Progenitor cell of endocrine pancreas (in vitro differentiated cells): ENCODE results near the gene ZBTB21. TPM values are rescaled to one million over a fixed set of nuclear protein-coding genes. Genes with fewer than 3 reads are reported as not detected.

Experiments used
- DNase-seq: peaks from one replicate; pipeline ENCODE4 v3.0.0; 2021; ENCODE audit warnings: low spot score; ENCODE audit not compliant: unreplicated experiment
- H3K27ac Mint-ChIP-seq: 2 replicates; pipeline ENCODE4 v1.8.0; 2021; ENCODE audit warnings: mild to moderate bottlenecking, moderate library complexity, mixed read lengths
- H3K27me3 Mint-ChIP-seq: 2 replicates; pipeline ENCODE4 v1.8.0; 2021; ENCODE audit warnings: mixed read lengths
- H3K36me3 Mint-ChIP-seq: 2 replicates; pipeline ENCODE4 v1.8.0; 2022; ENCODE audit warnings: mixed read lengths; ENCODE audit not compliant: insufficient read depth
- H3K4me1 Mint-ChIP-seq: 2 replicates; pipeline ENCODE4 v1.8.0; 2021; ENCODE audit warnings: low read depth, mixed read lengths
- H3K4me3 Mint-ChIP-seq: 2 replicates; pipeline ENCODE4 v1.8.0; 2021; ENCODE audit warnings: low read depth, mild to moderate bottlenecking, moderate library complexity, mixed read lengths
- H3K9me3 Mint-ChIP-seq: 2 replicates; pipeline ENCODE4 v1.8.0; 2021; ENCODE audit warnings: low read depth, mixed read lengths
- CTCF ChIP-seq: fragments of 200-600 bp; sonication (generic); IDR thresholded peaks from one replicate; pipeline ENCODE4 v1.5.0; 2021; ENCODE audit warnings: antibody characterized with exemption, mild to moderate bottlenecking; ENCODE audit not compliant: unreplicated experiment
- total RNA-seq: library from RNA; stranded (reverse); gene quantifications from 2 replicates; pipeline ENCODE4 v1.2.1, GENCODE V29; 2021

ZBTB21 gene
- total RNA-seq, 1 donor from 2014 or later: 15.7 TPM

- Mint-ChIP-seq H3K4me3 (no peak overlapping the region), H3K27me3 (no peaks in the 10 kb centered on the region)
Measured at GRCh38 chr21:41992576-41992975, 17.6 kb downstream of the ZBTB21 start.

GRCh38 chr21:41991659-41992058 is 18.5 kb downstream of the ZBTB21 start:
- no peak for TF ChIP-seq CTCF
- DNase-seq: no peak
- Mint-ChIP-seq H3K27me3 (no peaks in the 10 kb centered on the region), H3K36me3 (peaks cover 43% of the 10 kb centered on the region), H3K4me3 (no peak overlapping the region), H3K9me3 (peaks cover 14% of the 10 kb centered on the region), H3K4me1 (no peaks in the 10 kb centered on the region), H3K27ac (no peak overlapping the region)

More at GRCh38 chr21:41992576-41992975, 17.6 kb downstream of the ZBTB21 start:
- TF ChIP-seq CTCF: no peak
- Mint-ChIP-seq H3K9me3 (peaks cover 16% of the 10 kb centered on the region), H3K36me3 (peaks cover 50% of the 10 kb centered on the region), H3K4me1 (no peaks in the 10 kb centered on the region), H3K27ac (no peak overlapping the region)
- DNase-seq: no peak

- Mint-ChIP-seq H3K4me1 (no peaks in the 10 kb centered on the region), H3K9me3 (no peaks in the 10 kb centered on the region), H3K36me3 (peaks cover 24% of the 10 kb centered on the region), H3K27me3 (no peaks in the 10 kb centered on the region), H3K27ac (no peak overlapping the region), H3K4me3 (no peak overlapping the region)
- DNase-seq: no peak
- no peak for TF ChIP-seq CTCF
Measured at GRCh38 chr21:41989698-41990097, 20.5 kb downstream of the ZBTB21 start.

- Mint-ChIP-seq H3K9me3 (no peaks in the 10 kb centered on the region), H3K4me3 (no peak overlapping the region), H3K36me3 (peaks cover 7% of the 10 kb centered on the region), H3K4me1 (no peaks in the 10 kb centered on the region), H3K27ac (no peak overlapping the region), H3K27me3 (peaks cover 2% of the 10 kb centered on the region)
- DNase-seq: no peak
- no peak for TF ChIP-seq CTCF
Measured at GRCh38 chr21:41987310-41987709, 22.9 kb downstream of the ZBTB21 start.

- Mint-ChIP-seq H3K4me1 (no peaks in the 10 kb centered on the region), H3K4me3 (no peak overlapping the region), H3K36me3 (peaks cover 2% of the 10 kb centered on the region), H3K9me3 (no peaks in the 10 kb centered on the region), H3K27me3 (peaks cover 2% of the 10 kb centered on the region), H3K27ac (no peak overlapping the region)
- no peak for TF ChIP-seq CTCF
- DNase-seq: no peak
Measured at GRCh38 chr21:41985662-41986416, 24.3 kb downstream of the ZBTB21 start.
